Natural killer cell (primary cell): ENCODE results near the gene SSBP4. TPM values are rescaled to one million over a fixed set of nuclear protein-coding genes. Genes with fewer than 3 reads are reported as not detected.
"Not testable (repeated sequence)": the region's sequence is repeated elsewhere in the genome, so short reads cannot be mapped to it uniquely, and the experiment has no call there.

Experiments
- ATAC-seq, 3 donors: fragments of 150-1000 bp in 2 of 3; fragments of 200-7000 bp in 1 of 3; cut with Tn5 transposase; 1 replicate in 1 of 3; 2 replicates in 2 of 3; pipeline ENCODE4 v1.10.0; 2021; ENCODE audit warnings: mild to moderate bottlenecking in 2 of 3, moderate library complexity in 2 of 3
- DNase-seq, 2 donors: peaks; one replicate each; pipeline versions ENCODE4 v3.0.0 to v3.0.0-alpha.2; 2013 to 2021; ENCODE audit warnings: mixed read lengths in 1 of 2
- H3K27ac ChIP-seq: one replicate; pipeline ENCODE4 v1.5.1; 2013; ENCODE audit warnings: mild to moderate bottlenecking, low read length
- H3K27me3 ChIP-seq: one replicate; pipeline ENCODE4 v1.6.1; 2013; ENCODE audit warnings: low read length; ENCODE audit not compliant: control insufficient read depth, insufficient read depth
- H3K36me3 ChIP-seq: one replicate; pipeline ENCODE4 v1.6.1; 2013; ENCODE audit warnings: low read length; ENCODE audit not compliant: control insufficient read depth, insufficient read depth
- H3K4me1 ChIP-seq: one replicate; pipeline ENCODE4 v1.6.1; 2013; ENCODE audit warnings: low read length; ENCODE audit not compliant: control insufficient read depth, insufficient read depth
- H3K4me3 ChIP-seq: one replicate; pipeline ENCODE4 v1.5.1; 2013; ENCODE audit warnings: low read length
- H3K9me3 ChIP-seq: one replicate; pipeline ENCODE4 v1.6.1; 2013; ENCODE audit warnings: low read length; ENCODE audit not compliant: control insufficient read depth, insufficient read depth
- H3K27ac Mint-ChIP-seq, 2 donors: one replicate each; pipeline ENCODE4 v1.8.0; 2022; ENCODE audit warnings: mild to moderate bottlenecking in 2 of 2, mixed read lengths in 2 of 2, moderate library complexity in 1 of 2
- H3K27me3 Mint-ChIP-seq, 2 donors: one replicate each; pipeline ENCODE4 v1.8.0; 2022; ENCODE audit warnings: low read depth in 2 of 2, mixed read lengths in 2 of 2
- H3K36me3 Mint-ChIP-seq: one replicate; pipeline ENCODE4 v1.8.0; 2022; ENCODE audit warnings: mixed read lengths
- H3K4me1 Mint-ChIP-seq, 2 donors: one replicate each; pipeline ENCODE4 v1.8.0; 2022; ENCODE audit warnings: mixed read lengths in 2 of 2
- H3K4me3 Mint-ChIP-seq: one replicate; pipeline ENCODE4 v1.8.0; 2022; ENCODE audit warnings: mild to moderate bottlenecking, moderate library complexity, mixed read lengths
- H3K9me3 Mint-ChIP-seq, 2 donors: one replicate each; pipeline ENCODE4 v1.8.0; 2022; ENCODE audit warnings: mixed read lengths in 2 of 2
- WGBS: methylation state at CpG from one replicate; pipeline ENCODE4 v1.1.7; 2013; ENCODE audit warnings: missing lambda C conversion rate; ENCODE audit not compliant: insufficient coverage; 5-methylcytosine and 5-hydroxymethylcytosine counted together
- intact Hi-C: fragments of 100-400 bp; cut with micrococcal nuclease; formaldehyde crosslinking; loops from one replicate; pipeline ENCODE4 v1.14.2; 2022
- total RNA-seq, 4 donors: library from RNA; stranded (reverse); fragments of 120-200 nt in 1 of 4; gene quantifications; one replicate each; pipeline versions ENCODE4 v1.2.3 to v1.2.4, GENCODE V29; 2013 to 2022
- TF ChIP-seq, protein P1 (sequence below): fragments of 200-600 bp; IDR thresholded peaks from one replicate; pipeline ENCODE4 v1.8.0; 2022; ENCODE audit warnings: antibody characterized with exemption

SSBP4 gene
- total RNA-seq, 3 donors from 2014 or later (not counting 1 experiment from before 2014, with no cell fraction given): 137 to 169 (median 158) TPM

DNA sequence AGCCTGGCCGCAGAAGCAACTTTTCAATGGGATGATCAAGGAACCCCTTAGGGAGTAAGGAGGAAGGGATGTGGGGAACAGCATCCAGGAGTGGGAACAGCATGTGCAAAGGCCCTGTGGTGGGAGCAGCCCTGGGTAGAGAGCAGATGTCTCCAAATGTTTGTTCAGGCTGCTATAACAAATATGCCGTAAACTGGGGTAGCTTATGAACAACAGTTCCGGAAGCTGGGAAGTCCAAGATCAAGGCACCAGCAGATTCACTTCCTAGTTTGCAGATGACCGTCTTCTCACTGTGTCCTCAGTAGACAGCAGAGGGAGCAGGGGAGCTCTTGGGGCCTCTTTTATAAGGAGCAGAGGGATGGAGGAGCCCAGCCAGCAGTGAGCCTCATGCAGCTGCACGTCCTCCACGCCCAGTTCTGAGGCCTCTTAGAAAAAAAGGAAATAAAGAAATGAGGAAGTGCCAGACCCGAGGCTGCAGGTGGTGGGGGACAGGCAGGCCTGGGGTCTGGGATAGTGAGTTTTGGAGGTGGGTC is 17.6 kb upstream of the SSBP4 start:
- ATAC-seq (peak in 2 of 3 donors; percentile 41 to 57), DNase-seq (no peak)
- H3K27ac Mint-ChIP-seq: peak overlapping the region in 1 of 2 donors; percentile 68
- H3K4me1 Mint-ChIP-seq: peaks cover 11 to 16% of the 10 kb centered on the region in 2 donors
- peaks cover 29% of the 10 kb centered on the region for H3K4me1 ChIP-seq
- H3K9me3 ChIP-seq: no peaks in the 10 kb centered on the region
- intact Hi-C loops: no loop called here
- H3K4me3 ChIP-seq: no peak overlapping the region
- H3K4me3 Mint-ChIP-seq: no peak overlapping the region
- no peaks in the 10 kb centered on the region for H3K9me3 Mint-ChIP-seq
- no peaks in the 10 kb centered on the region for H3K36me3 ChIP-seq
- no peak overlapping the region for H3K27ac ChIP-seq
- TF ChIP-seq, protein P1, sequence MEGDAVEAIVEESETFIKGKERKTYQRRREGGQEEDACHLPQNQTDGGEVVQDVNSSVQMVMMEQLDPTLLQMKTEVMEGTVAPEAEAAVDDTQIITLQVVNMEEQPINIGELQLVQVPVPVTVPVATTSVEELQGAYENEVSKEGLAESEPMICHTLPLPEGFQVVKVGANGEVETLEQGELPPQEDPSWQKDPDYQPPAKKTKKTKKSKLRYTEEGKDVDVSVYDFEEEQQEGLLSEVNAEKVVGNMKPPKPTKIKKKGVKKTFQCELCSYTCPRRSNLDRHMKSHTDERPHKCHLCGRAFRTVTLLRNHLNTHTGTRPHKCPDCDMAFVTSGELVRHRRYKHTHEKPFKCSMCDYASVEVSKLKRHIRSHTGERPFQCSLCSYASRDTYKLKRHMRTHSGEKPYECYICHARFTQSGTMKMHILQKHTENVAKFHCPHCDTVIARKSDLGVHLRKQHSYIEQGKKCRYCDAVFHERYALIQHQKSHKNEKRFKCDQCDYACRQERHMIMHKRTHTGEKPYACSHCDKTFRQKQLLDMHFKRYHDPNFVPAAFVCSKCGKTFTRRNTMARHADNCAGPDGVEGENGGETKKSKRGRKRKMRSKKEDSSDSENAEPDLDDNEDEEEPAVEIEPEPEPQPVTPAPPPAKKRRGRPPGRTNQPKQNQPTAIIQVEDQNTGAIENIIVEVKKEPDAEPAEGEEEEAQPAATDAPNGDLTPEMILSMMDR: no peak
- no peaks in the 10 kb centered on the region for H3K27me3 Mint-ChIP-seq
- 47% methylated on average over 7 of the region's 7 CpGs for WGBS
- H3K36me3 Mint-ChIP-seq: no peaks in the 10 kb centered on the region
- peaks cover 4% of the 10 kb centered on the region for H3K27me3 ChIP-seq

DNA sequence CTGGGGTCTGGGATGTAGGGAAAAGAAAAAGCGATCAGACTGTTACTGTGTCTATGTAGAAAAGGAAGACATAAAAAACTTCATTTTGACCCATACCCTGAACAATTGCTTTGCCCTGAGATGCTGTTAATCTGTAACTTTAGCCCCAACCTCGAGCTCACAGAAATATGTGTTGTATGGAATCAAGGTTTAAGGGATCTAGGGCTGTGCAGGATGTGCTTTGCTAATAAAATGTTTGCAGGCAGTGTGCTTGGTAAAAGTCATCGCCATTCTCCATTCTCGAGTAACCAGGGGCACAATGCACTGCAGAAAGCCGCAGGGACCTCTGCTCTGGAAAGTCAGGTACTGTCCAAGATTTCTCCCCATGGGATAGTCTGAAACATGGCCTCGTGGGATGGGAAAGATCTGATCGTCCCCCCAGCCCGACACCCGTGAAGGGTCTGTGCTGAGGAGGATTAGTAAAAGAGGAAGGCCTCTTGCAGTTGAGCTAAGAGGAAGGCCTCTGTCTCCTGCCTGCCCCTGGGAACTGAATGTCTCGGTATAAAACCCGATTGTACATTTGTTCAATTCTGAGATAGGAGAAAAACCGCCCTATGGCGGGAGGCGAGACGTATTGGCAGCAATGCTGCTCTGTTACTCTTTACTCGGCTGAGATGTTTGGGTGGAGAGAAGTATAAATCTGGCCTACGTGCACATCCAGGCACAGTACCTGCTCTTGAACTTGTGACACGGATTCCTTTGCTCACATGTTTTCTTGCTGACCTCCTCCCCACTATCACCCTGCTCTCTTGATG is 16.5 kb upstream of the SSBP4 start:
- H3K27ac Mint-ChIP-seq, H3K27me3 ChIP-seq, H3K4me1 Mint-ChIP-seq, H3K36me3 ChIP-seq, H3K9me3 Mint-ChIP-seq, H3K27me3 Mint-ChIP-seq, DNase-seq, ATAC-seq, H3K4me3 ChIP-seq, H3K4me3 Mint-ChIP-seq, H3K9me3 ChIP-seq, H3K36me3 Mint-ChIP-seq, intact Hi-C loops, H3K27ac ChIP-seq: not testable (repeated sequence)
- H3K4me1 ChIP-seq: peaks cover 21% of the 10 kb centered on the region
- WGBS: 64% methylated on average over 18 of the region's 18 CpGs

DNA sequence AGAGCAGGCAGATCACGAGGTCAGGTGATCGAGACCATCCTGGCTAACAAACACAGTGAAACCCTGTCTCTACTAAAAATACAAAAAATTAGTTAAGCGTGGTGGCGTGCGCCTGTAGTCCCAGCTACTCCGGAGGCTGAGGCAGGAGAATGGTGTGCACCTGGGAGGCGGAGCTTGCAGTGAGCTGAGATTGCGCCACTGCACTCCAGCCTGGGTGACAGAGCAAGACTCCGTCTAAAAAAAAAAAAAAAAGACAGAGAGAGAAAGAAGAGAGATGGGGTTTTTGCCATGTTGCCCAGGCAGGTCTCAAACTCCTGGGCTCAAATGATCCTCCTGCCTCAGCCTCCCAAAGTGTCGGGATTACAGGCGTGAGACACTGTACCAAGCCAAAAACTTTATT is 13.4 kb upstream of the SSBP4 start:
- intact Hi-C loops, ATAC-seq, H3K36me3 Mint-ChIP-seq, DNase-seq, H3K4me3 ChIP-seq, H3K9me3 Mint-ChIP-seq, H3K9me3 ChIP-seq, H3K27me3 ChIP-seq, H3K27me3 Mint-ChIP-seq, H3K4me3 Mint-ChIP-seq, H3K27ac Mint-ChIP-seq, H3K36me3 ChIP-seq, H3K27ac ChIP-seq: not testable (repeated sequence)
- H3K4me1 ChIP-seq: peaks cover 23% of the 10 kb centered on the region
- H3K4me1 Mint-ChIP-seq: peaks cover 0 to 12% of the 10 kb centered on the region in 2 donors
- 97% methylated on average over 10 of the region's 11 CpGs for WGBS

DNA sequence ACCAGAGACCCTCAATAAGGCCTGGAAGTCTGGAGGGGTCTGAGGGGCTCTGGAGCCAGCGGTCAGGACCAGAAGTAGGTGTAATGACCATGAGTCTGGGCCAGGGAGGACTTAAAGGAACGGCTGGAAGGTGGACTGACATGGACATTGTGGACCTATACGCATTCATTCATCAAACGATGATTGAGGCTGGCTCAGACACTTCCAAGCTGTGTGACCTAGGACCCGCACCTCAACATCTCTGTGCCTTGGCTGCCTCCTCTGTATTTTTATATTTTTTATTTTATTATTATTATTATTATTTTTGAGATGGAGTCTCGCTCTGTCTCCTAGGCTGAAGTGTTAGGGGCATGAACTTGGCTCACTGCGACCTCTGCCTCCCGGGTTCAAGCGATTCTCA is 12.4 kb upstream of the SSBP4 start:
- H3K4me1 Mint-ChIP-seq: peaks cover 0 to 11% of the 10 kb centered on the region in 2 donors
- Histone ChIP-seq H3K27me3 (no peaks in the 10 kb centered on the region), H3K9me3 (no peaks in the 10 kb centered on the region), H3K36me3 (no peaks in the 10 kb centered on the region), H3K27ac (no peak overlapping the region), H3K4me1 (peaks cover 19% of the 10 kb centered on the region), H3K4me3 (no peak overlapping the region)
- TF ChIP-seq, protein P1: no peak
- no peak for ATAC-seq
- H3K27ac Mint-ChIP-seq: no peak overlapping the region
- H3K36me3 Mint-ChIP-seq: no peaks in the 10 kb centered on the region
- intact Hi-C loops: no loop called here
- WGBS: 96% methylated on average over 8 of the region's 9 CpGs
- no peaks in the 10 kb centered on the region for H3K27me3 Mint-ChIP-seq
- DNase-seq: no peak
- no peak overlapping the region for H3K4me3 Mint-ChIP-seq
- no peaks in the 10 kb centered on the region for H3K9me3 Mint-ChIP-seq
